Measurements from ENCODE around the gene KCNK6.

DNA sequence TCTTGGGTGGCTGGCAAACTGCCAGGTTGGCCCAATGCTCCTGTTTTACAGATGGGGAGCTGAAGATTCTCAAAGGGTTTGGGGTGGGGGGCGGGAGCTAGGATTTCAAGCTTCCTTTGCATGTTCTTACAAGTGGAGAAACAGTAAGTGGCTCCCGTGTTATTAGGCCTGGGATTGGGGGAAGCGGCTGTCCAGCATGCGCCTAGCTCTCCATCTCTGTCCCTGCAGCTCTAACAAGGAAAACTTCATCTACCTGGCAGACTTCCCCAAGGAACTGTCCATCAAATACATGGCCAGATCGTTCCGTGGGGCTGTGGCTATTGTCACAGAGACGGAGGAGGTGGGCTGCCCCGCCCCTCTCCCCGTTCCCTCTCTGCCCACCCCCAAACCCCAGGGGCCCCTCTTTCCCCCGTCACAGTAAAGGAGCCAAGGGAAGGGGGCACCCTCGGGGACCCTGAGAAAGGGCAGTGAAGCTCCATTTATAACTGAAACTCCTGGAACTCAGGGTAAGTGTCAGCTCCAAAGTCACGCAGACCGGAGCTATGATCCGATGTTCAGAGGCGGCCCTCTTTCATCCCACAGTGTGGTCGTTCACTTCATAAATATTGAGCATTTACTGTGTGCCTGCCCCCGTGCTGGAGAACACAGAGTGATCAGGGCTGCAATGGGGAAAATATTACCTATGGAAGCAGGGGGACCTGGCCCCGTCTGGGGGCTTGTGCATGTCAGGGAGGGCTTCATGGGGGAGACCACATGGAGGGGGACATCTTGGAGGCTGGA, 39.8 kb downstream of the KCNK6 start:
- no peak for TF ChIP-seq SMC3 (IDR thresholded peaks at IDR 0.05; ENCODE audit: borderline replicate concordance, low read length)
- TF ChIP-seq CBFB (IDR thresholded peaks at IDR 0.05; ENCODE audit: low read depth), result no peak
- no peak for TF ChIP-seq JUNB (IDR thresholded peaks at IDR 0.05)
- TF ChIP-seq, protein P1, sequence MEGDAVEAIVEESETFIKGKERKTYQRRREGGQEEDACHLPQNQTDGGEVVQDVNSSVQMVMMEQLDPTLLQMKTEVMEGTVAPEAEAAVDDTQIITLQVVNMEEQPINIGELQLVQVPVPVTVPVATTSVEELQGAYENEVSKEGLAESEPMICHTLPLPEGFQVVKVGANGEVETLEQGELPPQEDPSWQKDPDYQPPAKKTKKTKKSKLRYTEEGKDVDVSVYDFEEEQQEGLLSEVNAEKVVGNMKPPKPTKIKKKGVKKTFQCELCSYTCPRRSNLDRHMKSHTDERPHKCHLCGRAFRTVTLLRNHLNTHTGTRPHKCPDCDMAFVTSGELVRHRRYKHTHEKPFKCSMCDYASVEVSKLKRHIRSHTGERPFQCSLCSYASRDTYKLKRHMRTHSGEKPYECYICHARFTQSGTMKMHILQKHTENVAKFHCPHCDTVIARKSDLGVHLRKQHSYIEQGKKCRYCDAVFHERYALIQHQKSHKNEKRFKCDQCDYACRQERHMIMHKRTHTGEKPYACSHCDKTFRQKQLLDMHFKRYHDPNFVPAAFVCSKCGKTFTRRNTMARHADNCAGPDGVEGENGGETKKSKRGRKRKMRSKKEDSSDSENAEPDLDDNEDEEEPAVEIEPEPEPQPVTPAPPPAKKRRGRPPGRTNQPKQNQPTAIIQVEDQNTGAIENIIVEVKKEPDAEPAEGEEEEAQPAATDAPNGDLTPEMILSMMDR (IDR thresholded peaks at IDR 0.05 in 2 of 3, conservative IDR thresholded peaks at IDR 0.05 in 1 of 3; ENCODE audit: control insufficient read depth in 2 of 3, extremely low read depth in 1 of 3, insufficient read depth in 1 of 3, low read depth in 3 of 3, low read length in 3 of 3), result no peak
